ENCODE data around the gene MAL.

The MAL gene

GRCh38 chr2:95056461-95057459 lies 31.3 kb downstream of the MAL start:
- DNase-seq (ENCODE audit: extremely low read depth, low read depth): no peak
- TF ChIP-seq CTCF (IDR thresholded peaks at IDR 0.05; ENCODE audit: low read depth, low read length, missing control alignments): no peak
- H3K4me3 ChIP-seq (replicated peaks; ENCODE audit: low read depth, low read length): no peak overlapping the region

- DNase-seq (ENCODE audit: extremely low read depth, low read depth): no peak
- no peak for TF ChIP-seq CTCF (IDR thresholded peaks at IDR 0.05; ENCODE audit: low read depth, low read length, missing control alignments)
- H3K4me3 ChIP-seq (replicated peaks; ENCODE audit: low read depth, low read length): no peak overlapping the region
These were observed 32.2 kb downstream of the MAL start for GRCh38 chr2:95057535-95058370.

- DNase-seq (ENCODE audit: extremely low read depth, low read depth): no peak
- no peak overlapping the region for H3K4me3 ChIP-seq (replicated peaks; ENCODE audit: low read depth, low read length)
- no peak for TF ChIP-seq CTCF (IDR thresholded peaks at IDR 0.05; ENCODE audit: low read depth, low read length, missing control alignments)
These were observed 33.0 kb downstream of the MAL start for GRCh38 chr2:95058466-95058988.

- no peak for TF ChIP-seq CTCF (IDR thresholded peaks at IDR 0.05; ENCODE audit: low read depth, low read length, missing control alignments)
- H3K4me3 ChIP-seq (replicated peaks; ENCODE audit: low read depth, low read length): no peak overlapping the region
- no peak for DNase-seq (ENCODE audit: extremely low read depth, low read depth)
These were observed 33.6 kb downstream of the MAL start for GRCh38 chr2:95058989-95059641.

GRCh38 chr2:95059656-95060370 lies 34.3 kb downstream of the MAL start:
- no peak for TF ChIP-seq CTCF (IDR thresholded peaks at IDR 0.05; ENCODE audit: low read depth, low read length, missing control alignments)
- no peak for DNase-seq (ENCODE audit: extremely low read depth, low read depth)
- H3K4me3 ChIP-seq (replicated peaks; ENCODE audit: low read depth, low read length): no peak overlapping the region
